NCI-H2081 treated with DMSO at 0.1 percent for 48 hours (cell line): ENCODE results near the gene ZNF718.
"Not testable (repeated sequence)": the region's sequence is repeated elsewhere in the genome, so short reads cannot be mapped to it uniquely, and the experiment has no call there.

ENCODE experiments used
- DNase-seq: peaks from one replicate; lab custom pipeline; 2025; lab: John Stamatoyannopoulos, UW

ZNF718 gene

DNA sequence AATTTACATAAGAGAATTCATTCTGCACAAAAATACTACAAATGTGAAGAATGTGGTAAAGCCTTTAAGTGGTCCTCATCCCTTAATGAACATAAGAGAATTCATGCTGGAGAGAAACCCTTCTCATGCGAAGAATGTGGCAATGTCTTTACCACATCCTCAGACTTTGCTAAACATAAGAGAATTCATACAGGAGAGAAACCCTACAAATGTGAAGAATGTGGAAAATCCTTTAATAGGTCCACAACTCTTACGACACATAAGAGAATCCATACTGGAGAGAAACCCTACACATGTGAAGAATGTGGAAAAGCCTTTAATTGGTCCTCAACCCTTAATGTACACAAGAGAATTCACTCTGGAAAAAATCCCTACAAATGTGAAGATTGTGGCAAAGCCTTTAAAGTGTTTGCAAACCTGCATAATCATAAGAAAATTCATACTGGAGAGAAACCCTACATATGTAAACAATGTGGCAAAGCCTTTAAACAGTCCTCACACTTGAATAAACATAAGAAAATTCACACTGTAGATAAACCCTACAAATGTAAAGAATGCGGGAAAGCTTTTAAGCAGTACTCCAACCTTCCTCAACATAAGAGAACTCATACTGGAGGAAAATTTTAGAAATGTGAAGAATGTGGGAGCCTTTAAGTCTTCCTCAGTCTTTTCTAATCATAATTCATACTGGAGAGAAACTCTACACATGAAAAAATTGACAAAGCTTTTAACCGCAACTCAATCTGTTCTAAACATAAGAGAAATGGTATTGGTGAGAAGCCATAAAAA lies 37.4 kb downstream of the ZNF718 start:
- no peak for DNase-seq

DNA sequence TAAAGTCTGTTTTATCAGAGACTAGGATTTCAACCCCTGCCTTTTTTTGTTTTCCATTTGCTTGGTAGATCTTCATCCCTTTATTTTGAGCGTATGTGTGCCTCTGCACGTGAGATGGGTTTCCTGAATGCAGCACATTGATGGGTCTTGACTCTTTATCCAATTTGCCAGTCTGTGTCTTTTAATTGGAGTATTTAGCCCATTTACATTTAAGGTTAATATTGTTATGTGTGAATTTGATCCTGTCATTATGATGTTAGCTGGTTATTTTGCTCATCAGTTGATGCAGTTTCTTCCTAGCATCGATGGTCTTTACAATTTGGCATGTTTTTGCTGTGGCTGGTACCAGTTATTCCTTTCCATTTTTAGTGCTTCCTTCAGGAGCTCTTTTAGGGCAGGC lies 45.3 kb downstream of the ZNF718 start:
- DNase-seq: not testable (repeated sequence)

- DNase-seq: not testable (repeated sequence)
Observed at GRCh38 chr4:171318-171717, 47.0 kb downstream of the ZNF718 start.

- no peak for DNase-seq
Observed at GRCh38 chr4:173666-174314, 49.5 kb downstream of the ZNF718 start.

- DNase-seq: no peak
Observed at GRCh38 chr4:175986-176385, 51.7 kb downstream of the ZNF718 start.

GRCh38 chr4:176995-177394 lies 52.7 kb downstream of the ZNF718 start:
- DNase-seq: no peak

- not testable (repeated sequence) for DNase-seq
Observed at GRCh38 chr4:182225-182624, 57.9 kb downstream of the ZNF718 start.

DNA sequence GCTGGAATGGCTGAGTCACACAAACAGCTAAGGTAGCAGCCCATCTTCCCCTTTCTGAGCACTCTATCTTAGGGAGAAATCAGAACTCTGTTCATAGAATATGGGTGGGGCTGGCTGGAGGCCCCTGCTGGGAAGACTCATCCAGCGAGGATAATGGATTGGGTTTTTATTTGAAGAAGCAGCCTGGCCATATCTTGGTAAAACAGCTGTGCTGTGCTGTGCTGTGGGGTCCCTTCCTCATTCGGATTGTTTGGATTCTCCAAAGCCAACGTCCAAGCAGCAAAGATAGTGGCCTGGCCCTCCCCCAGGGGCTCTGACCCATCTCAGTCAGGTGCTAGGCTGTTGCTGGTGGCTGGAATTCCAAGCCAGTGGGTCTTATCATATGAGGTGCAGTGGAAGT lies 63.8 kb downstream of the ZNF718 start:
- no peak for DNase-seq

- not testable (repeated sequence) for DNase-seq
Observed at GRCh38 chr4:195159-195558, 70.9 kb downstream of the ZNF718 start.

GRCh38 chr4:200936-201335 lies 76.6 kb downstream of the ZNF718 start:
- DNase-seq: no peak

- not testable (repeated sequence) for DNase-seq
Observed at GRCh38 chr4:202822-203221, 78.5 kb downstream of the ZNF718 start.

GRCh38 chr4:205097-205756 lies 80.9 kb downstream of the ZNF718 start:
- no peak for DNase-seq

GRCh38 chr4:206054-206453 lies 81.8 kb downstream of the ZNF718 start:
- DNase-seq: no peak

GRCh38 chr4:208416-209096 lies 84.3 kb downstream of the ZNF718 start:
- DNase-seq: not testable (repeated sequence)

DNA sequence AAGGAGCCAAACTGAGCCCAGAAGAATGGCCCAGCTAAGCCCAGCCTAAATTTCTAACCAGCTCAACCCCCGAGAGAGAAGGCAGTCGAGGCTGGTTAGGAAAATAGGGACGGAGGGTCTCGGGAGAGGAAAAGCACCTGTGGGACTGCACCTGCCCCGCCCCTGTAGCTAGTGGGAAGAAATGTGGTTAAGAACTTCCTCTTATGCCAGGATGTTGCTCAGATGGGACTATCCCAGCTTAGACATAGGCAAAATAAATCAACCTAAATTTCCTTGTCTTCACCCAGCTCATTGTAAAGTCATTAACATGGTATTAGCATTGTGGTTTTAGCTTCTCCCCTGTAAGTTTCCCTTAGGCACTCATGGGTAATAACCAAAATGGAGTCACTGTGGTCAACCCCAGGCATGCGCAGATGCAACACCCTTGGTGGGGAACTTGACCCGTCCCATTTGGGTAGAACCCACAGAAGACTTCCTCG lies 86.8 kb downstream of the ZNF718 start:
- DNase-seq: no peak

DNA sequence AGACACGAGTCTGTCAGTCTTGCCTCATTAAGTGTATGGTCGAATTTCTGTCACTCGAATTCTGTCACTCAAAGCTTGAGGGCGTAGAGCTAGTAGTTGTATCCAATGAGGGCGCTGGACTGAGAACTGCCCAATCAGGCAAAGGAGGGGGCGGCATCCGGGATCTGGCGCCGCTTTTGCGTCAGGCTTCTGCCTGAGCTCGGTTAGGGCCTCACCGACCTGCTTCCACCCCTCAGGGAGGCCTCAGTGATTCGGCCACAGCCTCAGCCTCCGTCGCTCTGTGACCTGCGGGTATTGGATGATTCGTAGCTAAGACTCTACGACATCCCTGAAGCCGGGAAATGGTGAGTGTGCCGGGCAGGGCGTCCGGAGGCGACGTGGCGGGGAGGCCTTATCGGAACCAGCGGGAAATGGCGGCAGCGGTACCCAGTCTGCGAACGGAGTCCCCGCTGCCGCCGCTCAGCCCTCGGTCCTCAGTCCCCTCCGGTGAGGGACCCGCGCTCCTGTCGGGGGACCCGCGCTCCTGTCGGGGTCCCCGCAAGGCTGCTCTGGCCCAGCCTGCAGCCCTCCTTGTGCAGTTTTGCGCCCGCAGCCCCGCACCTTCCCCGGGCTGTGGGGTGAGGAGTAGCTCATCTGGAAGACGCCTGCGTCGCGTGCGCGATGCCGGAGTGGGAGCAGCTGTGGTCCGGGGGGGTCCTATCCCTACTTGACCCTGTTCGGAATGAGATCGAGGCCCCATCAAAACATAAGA lies 88.3 kb downstream of the ZNF718 start:
- no peak for DNase-seq

- not testable (repeated sequence) for DNase-seq
Observed at GRCh38 chr4:213189-213535, 88.9 kb downstream of the ZNF718 start.
